Mesenchymal stem cell (in vitro differentiated cells and primary cell): Measurements from ENCODE around the gene UBAP2.

Source experiments
- DNase-seq: peaks from one replicate; pipeline ENCODE4 v3.0.0-alpha.2; 2013
- H2AFZ ChIP-seq: one replicate; pipeline ENCODE4 v1.6.1; 2013; ENCODE audit warnings: low read depth, mild to moderate bottlenecking, control low read depth, inconsistent platforms, low read length, moderate library complexity
- H2AK5ac ChIP-seq: 2 replicates; pipeline ENCODE4 v1.6.1; 2013; ENCODE audit warnings: low read length, moderate library complexity, mild to moderate bottlenecking, inconsistent platforms; ENCODE audit not compliant: severe bottlenecking
- H2BK120ac ChIP-seq: one replicate; pipeline ENCODE4 v1.6.1; 2013; ENCODE audit warnings: low read depth, mild to moderate bottlenecking, inconsistent platforms, low read length, moderate library complexity
- H2BK12ac ChIP-seq, 2 experiments: one replicate each; pipeline ENCODE4 v1.6.1; 2013; ENCODE audit warnings: inconsistent platforms in 2 of 2, low read length in 2 of 2, mild to moderate bottlenecking in 2 of 2, moderate library complexity in 2 of 2, control low read depth in 1 of 2
- H2BK15ac ChIP-seq: one replicate; pipeline ENCODE4 v1.6.1; 2013; ENCODE audit warnings: mild to moderate bottlenecking, low read depth, inconsistent platforms; ENCODE audit not compliant: poor library complexity, severe bottlenecking
- H2BK5ac ChIP-seq: 2 replicates; pipeline ENCODE4 v1.6.1; 2013; ENCODE audit warnings: low read depth, mild to moderate bottlenecking, low read length, control low read depth, inconsistent platforms; ENCODE audit not compliant: poor library complexity, severe bottlenecking
- H3K14ac ChIP-seq, 2 experiments: one replicate each; pipeline ENCODE4 v1.6.1; 2013; ENCODE audit warnings: inconsistent platforms in 2 of 2, low read length in 2 of 2, control low read depth in 1 of 2, mild to moderate bottlenecking in 1 of 2, moderate library complexity in 1 of 2
- H3K18ac ChIP-seq, 2 experiments: one replicate each; pipeline ENCODE4 v1.6.1; 2013; ENCODE audit warnings: inconsistent platforms in 2 of 2, low read length in 2 of 2, control low read depth in 1 of 2, low read depth in 1 of 2, mild to moderate bottlenecking in 1 of 2
- H3K23ac ChIP-seq, 2 experiments: one replicate each; pipeline ENCODE4 v1.6.1; 2013; ENCODE audit warnings: inconsistent platforms in 2 of 2, low read length in 2 of 2, mild to moderate bottlenecking in 2 of 2, moderate library complexity in 2 of 2, control low read depth in 1 of 2
- H3K27ac ChIP-seq: 2 replicates; pipeline ENCODE4 v1.5.1; 2013; ENCODE audit warnings: mild to moderate bottlenecking, moderate library complexity, low read length, control low read depth, inconsistent platforms; ENCODE audit not compliant: poor library complexity, severe bottlenecking
- H3K27me3 ChIP-seq, 2 experiments: 2 replicates each; pipeline versions ENCODE4 v1.6.1 to v1.7.0; 2013; ENCODE audit warnings: low read length in 2 of 2, mild to moderate bottlenecking in 2 of 2, moderate library complexity in 2 of 2, control low read depth in 1 of 2, inconsistent platforms in 1 of 2; ENCODE audit not compliant: control insufficient read depth in 1 of 2, insufficient read depth in 1 of 2
- H3K36me3 ChIP-seq, 2 experiments: 2 replicates each; pipeline versions ENCODE4 v1.6.1 to v1.7.0; 2013; ENCODE audit warnings: low read length in 2 of 2, control low read depth in 1 of 2, inconsistent platforms in 1 of 2, low read depth in 1 of 2, mild to moderate bottlenecking in 1 of 2; ENCODE audit not compliant: insufficient read depth in 2 of 2, control insufficient read depth in 1 of 2
- H3K4ac ChIP-seq, 2 experiments: one replicate each; pipeline ENCODE4 v1.6.1; 2013; ENCODE audit warnings: inconsistent platforms in 2 of 2, low read length in 2 of 2, mild to moderate bottlenecking in 2 of 2, moderate library complexity in 2 of 2, control low read depth in 1 of 2, low read depth in 1 of 2
- H3K4me1 ChIP-seq: 2 replicates; pipeline ENCODE4 v1.6.1; 2013; ENCODE audit warnings: low read depth, low read length, control low read depth; ENCODE audit not compliant: control insufficient read depth, insufficient read depth
- H3K4me2 ChIP-seq: 2 replicates; pipeline ENCODE4 v1.6.1; 2013; ENCODE audit warnings: low read length, mild to moderate bottlenecking, inconsistent platforms; ENCODE audit not compliant: poor library complexity, severe bottlenecking
- H3K4me3 ChIP-seq, 2 experiments: 2 replicates each; pipeline versions ENCODE4 v1.5.1 to v1.7.0; 2013; ENCODE audit warnings: low read length in 2 of 2, mild to moderate bottlenecking in 2 of 2, control low read depth in 1 of 2, low read depth in 1 of 2; ENCODE audit not compliant: insufficient read depth in 1 of 2
- H3K79me1 ChIP-seq: replicated peaks from 2 replicates; pipeline ENCODE4 v1.6.1; 2013; ENCODE audit warnings: mild to moderate bottlenecking, control low read depth, low read length, inconsistent platforms; ENCODE audit not compliant: poor library complexity, severe bottlenecking
- H3K9ac ChIP-seq: 2 replicates; pipeline ENCODE4 v1.7.0; 2013; ENCODE audit warnings: mild to moderate bottlenecking, low read length, moderate library complexity
- H3K9me3 ChIP-seq: 2 replicates; pipeline ENCODE4 v1.7.0; 2013; ENCODE audit warnings: mild to moderate bottlenecking, low read length; ENCODE audit not compliant: control insufficient read depth
- H4K8ac ChIP-seq: one replicate; pipeline ENCODE4 v1.6.1; 2013; ENCODE audit warnings: inconsistent platforms, mild to moderate bottlenecking, low read length, moderate library complexity
- H4K91ac ChIP-seq: one replicate; pipeline ENCODE4 v1.6.1; 2013; ENCODE audit warnings: mild to moderate bottlenecking, low read length, inconsistent platforms
- WGBS: methylation state at CpG from one replicate; pipeline ENCODE4 v1.1.7; 2013; ENCODE audit warnings: mixed read lengths; 5-methylcytosine and 5-hydroxymethylcytosine counted together

The UBAP2 gene

GRCh38 chr9:33881635-33882034 lies 167.1 kb downstream of the UBAP2 start:
- peak; percentile 16 for DNase-seq
- Histone ChIP-seq H3K27ac (no peak overlapping the region), H2BK5ac (no peak overlapping the region), H3K36me3 (no peaks in the 10 kb centered on the region), H4K91ac (no peak overlapping the region), H3K79me1 (peaks cover 1% of the 10 kb centered on the region), H3K4ac (no peak overlapping the region), H3K4me1 (peaks cover 20% of the 10 kb centered on the region), H2AK5ac (no peak overlapping the region), H3K23ac (no peak overlapping the region), H3K18ac (no peak overlapping the region), H2BK120ac (no peak overlapping the region), H2BK15ac (no peak overlapping the region), H3K9me3 (no peaks in the 10 kb centered on the region), H2BK12ac (no peak overlapping the region), H3K4me2 (no peak overlapping the region), H4K8ac (no peak overlapping the region), H3K27me3 (no peaks in the 10 kb centered on the region), H3K4me3 (no peak overlapping the region), H2AFZ (no peak overlapping the region), H3K14ac (no peak overlapping the region), H3K9ac (no peak overlapping the region)
- no CpG with 5 or more reads among the region's 1 CpG for WGBS

GRCh38 chr9:33880211-33881089 lies 168.2 kb downstream of the UBAP2 start:
- Histone ChIP-seq H3K9me3 (no peaks in the 10 kb centered on the region), H3K4me1 (peaks cover 20% of the 10 kb centered on the region), H2BK12ac (no peak overlapping the region), H3K79me1 (peaks cover 1% of the 10 kb centered on the region), H3K4me3 (no peak overlapping the region), H4K91ac (no peak overlapping the region), H3K18ac (peak overlapping the region in 1 of 2 experiments; percentile 52), H3K14ac (no peak overlapping the region), H3K36me3 (no peaks in the 10 kb centered on the region), H3K23ac (no peak overlapping the region), H4K8ac (no peak overlapping the region), H2BK120ac (no peak overlapping the region), H3K4me2 (no peak overlapping the region), H2BK15ac (no peak overlapping the region), H3K9ac (no peak overlapping the region), H2BK5ac (no peak overlapping the region), H2AK5ac (no peak overlapping the region), H3K4ac (no peak overlapping the region), H3K27ac (peak overlapping the region; percentile 32), H2AFZ (no peak overlapping the region), H3K27me3 (no peaks in the 10 kb centered on the region)
- WGBS = 91% methylated on average over 5 of the region's 8 CpGs
- DNase-seq = no peak

DNA sequence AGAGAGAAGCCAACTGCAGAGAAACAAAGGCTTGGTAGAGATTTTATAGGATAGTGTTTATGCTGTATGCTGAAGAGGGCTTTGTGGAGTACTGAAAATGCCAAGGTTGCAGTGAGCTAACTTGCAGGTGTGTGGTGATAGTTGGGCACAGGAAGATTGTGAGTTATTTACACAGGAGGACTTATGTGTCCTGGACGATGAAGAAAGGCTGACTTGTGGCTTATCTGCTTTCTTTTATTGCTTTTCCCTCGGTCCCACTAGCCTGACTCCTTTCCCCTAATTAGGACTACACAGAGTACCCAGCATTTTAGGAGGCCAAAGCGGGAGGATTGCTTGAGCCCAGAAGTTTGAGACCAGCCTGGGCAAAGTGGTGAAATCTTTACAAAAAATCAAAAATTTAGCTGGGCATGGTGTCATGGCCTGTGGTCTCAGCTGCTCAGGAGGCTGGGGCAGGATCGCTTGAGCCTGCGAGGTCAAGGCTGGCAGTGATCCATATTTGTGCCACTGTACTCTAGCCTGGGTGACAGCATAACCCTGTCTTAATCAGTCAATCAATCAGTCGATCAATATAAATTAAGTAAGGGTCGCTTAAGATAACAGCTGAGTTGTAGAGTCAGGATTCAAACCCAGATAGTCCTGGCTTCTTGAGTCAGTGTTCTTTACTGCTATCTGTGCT lies 169.9 kb downstream of the UBAP2 start:
- H4K91ac ChIP-seq = no peak overlapping the region

DNA sequence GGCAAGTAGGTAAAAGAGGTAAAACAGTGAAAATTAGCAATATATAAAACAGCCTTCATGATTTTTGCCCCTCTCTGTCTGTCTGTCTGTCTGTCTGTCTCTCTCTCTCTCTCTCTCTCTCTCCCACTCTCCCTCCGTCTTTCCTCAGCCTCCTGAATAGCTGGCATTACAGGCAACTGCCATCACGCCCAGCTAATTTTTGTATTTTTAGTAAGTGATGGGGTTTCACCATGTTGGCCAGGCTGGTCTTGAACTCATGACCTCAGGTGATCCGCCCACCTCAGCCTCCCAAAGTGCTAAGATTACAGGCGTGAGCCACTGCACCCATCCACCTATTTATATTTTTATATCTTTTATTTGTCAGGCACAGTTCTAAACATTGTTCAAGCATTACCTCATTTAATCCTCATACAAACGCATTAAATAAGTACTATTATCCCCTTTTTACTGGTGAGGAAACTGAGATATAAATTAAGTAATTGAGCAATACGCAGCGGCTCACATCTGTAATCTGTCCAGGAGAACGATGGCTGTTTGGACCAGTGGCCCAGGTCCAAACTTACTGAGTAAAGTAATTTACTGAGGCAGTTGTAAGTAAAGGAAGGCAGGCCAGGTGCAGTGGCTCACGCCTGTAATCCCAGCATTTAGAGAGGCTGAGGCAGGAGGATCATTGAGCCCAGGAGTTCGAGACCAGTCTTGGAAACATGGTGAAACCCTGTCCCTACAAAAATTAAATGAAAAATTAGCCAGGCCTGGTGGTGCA lies 170.8 kb downstream of the UBAP2 start:
- no peak overlapping the region for H2BK120ac ChIP-seq

More for the DNA sequence above, 169.9 kb downstream of the UBAP2 start:
- H3K4me2 ChIP-seq = no peak overlapping the region
- no peak overlapping the region for H3K4ac ChIP-seq
- no peak overlapping the region for H3K27ac ChIP-seq
- H3K27me3 ChIP-seq = no peaks in the 10 kb centered on the region
- no peaks in the 10 kb centered on the region for H3K36me3 ChIP-seq
- H2AFZ ChIP-seq = no peak overlapping the region
- peaks cover under 1% of the 10 kb centered on the region for H3K79me1 ChIP-seq
- peak overlapping the region in 1 of 2 experiments; percentile 42 for H3K23ac ChIP-seq
- H3K18ac ChIP-seq = peak overlapping the region in 1 of 2 experiments; percentile 14
- no peaks in the 10 kb centered on the region for H3K9me3 ChIP-seq
- H2AK5ac ChIP-seq = no peak overlapping the region
- H3K4me3 ChIP-seq = no peak overlapping the region
- DNase-seq = no peak
- H2BK15ac ChIP-seq = no peak overlapping the region
- no peak overlapping the region for H2BK5ac ChIP-seq
- no peak overlapping the region for H2BK120ac ChIP-seq
- H4K8ac ChIP-seq = no peak overlapping the region
- H2BK12ac ChIP-seq = no peak overlapping the region
- H3K14ac ChIP-seq = peak overlapping the region in 1 of 2 experiments; percentile 71
- no peak overlapping the region for H3K9ac ChIP-seq
- WGBS = 84% methylated on average over 4 of the region's 7 CpGs
- H3K4me1 ChIP-seq = peaks cover 15% of the 10 kb centered on the region

More for the DNA sequence above, 170.8 kb downstream of the UBAP2 start:
- Histone ChIP-seq H3K14ac (no peak overlapping the region), H3K18ac (no peak overlapping the region), H2AK5ac (no peak overlapping the region), H2BK15ac (no peak overlapping the region), H2BK12ac (no peak overlapping the region), H3K27me3 (no peaks in the 10 kb centered on the region), H3K4me1 (peaks cover 17% of the 10 kb centered on the region), H3K23ac (no peak overlapping the region), H3K4me3 (no peak overlapping the region), H3K4me2 (no peak overlapping the region), H3K36me3 (no peaks in the 10 kb centered on the region), H3K9me3 (no peaks in the 10 kb centered on the region), H4K8ac (no peak overlapping the region), H4K91ac (no peak overlapping the region), H3K27ac (no peak overlapping the region), H2AFZ (no peak overlapping the region), H3K9ac (no peak overlapping the region), H3K4ac (no peak overlapping the region), H2BK5ac (no peak overlapping the region), H3K79me1 (no peaks in the 10 kb centered on the region)
- DNase-seq = no peak
- WGBS = 98% methylated on average over 7 of the region's 10 CpGs
